HG02870 (cell line): ENCODE data around the gene UPB1.

Experiments
- ATAC-seq: cut with Tn5 transposase; IDR thresholded peaks from one replicate; pipeline ENCODE4 v1.9.1; 2021; ENCODE audit warnings: mild to moderate bottlenecking, moderate library complexity; ENCODE audit not compliant: unreplicated experiment

UPB1 gene

GRCh38 chr22:24503843-24504338 is 8.8 kb downstream of the UPB1 start:
- no peak for ATAC-seq

DNA sequence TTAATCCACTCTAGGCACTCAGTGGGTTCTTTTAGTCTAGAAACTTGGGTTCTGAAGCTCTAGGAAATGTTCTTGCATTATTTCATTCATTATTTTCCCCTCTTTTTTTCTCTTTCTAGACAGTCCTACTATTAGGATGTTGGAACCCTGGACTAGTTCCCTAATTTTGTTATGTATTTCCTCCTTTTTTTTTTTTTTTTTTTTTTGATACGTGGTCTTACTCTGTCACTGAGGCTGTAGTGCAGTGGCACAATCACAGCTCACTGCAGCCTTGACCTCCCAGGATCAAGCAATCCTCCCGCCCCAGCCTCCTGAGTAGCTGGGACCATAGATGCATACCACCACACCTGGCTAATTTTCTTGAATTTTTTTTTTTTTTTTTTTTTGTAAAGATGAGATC is 9.4 kb downstream of the UPB1 start:
- ATAC-seq, result no peak

- ATAC-seq, result no peak
Observed at GRCh38 chr22:24504956-24505736, 10.0 kb downstream of the UPB1 start.

GRCh38 chr22:24506802-24507438 is 11.8 kb downstream of the UPB1 start:
- ATAC-seq, result no peak

GRCh38 chr22:24507716-24508115 is 12.6 kb downstream of the UPB1 start:
- ATAC-seq, result no peak

DNA sequence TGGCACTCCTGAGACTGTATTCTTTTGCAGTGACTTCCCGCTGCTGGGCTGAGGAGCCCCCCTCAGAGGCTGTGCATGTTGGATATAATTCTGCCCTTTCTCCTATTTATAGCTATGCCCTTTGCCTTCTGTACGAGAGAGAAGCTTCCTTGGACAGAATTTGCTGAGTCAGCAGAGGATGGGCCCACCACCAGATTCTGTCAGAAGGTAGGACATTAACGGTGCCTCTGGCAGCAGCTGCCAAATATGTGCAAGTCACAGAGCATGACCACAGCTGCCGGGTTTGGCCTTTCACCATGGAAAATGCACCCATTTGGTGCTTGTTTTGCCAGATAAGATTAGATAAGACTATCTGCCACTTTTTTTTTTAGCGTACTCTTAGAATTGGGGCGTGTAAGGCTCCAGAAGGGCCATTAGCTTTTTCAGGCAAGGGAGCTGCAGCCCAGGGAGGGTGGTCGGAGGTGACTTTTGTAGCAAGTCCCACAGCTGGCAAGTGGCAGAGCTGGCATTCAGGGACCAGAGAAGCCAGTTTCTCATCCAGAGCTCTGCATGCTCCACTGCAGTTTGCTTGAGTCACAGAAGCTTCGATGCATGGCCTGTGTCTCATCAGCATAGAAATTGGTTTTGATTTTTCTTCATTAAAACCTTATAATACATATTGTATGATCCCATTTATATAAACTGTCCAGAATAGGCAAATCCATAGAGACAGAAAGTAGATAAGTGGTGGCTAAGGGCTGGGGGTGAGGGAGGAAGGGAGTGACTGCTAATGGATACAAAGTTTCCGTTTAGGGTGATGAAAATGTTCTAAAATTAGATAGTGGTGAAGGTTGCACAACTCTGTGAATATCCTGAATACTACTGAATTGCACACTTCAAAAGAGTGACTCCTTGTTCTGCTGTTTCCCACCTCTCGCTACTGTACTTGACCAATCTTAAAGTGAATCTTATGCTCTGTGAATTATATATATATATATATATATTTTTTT is 15.8 kb downstream of the UPB1 start:
- ATAC-seq, result no peak

DNA sequence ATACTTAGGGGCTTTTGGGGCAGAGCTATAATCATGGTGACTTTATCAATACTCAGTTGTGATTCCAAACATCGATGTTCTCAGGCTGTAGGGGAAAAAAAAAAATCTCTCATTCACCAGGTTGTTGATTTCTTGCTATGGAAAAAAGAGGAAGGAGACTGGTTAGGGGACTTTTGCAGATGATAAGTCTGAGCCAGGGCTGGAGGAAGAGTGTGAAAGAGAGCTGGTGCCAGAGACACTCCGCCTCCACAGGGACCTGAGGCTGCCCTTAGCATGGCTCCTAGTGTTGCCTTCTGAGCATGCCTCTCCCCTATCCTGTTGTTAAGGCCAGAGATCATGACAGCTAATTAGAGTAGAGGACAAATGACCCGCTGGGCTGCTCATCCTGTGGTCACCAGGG is 16.9 kb downstream of the UPB1 start:
- ATAC-seq, result no peak

- ATAC-seq, result no peak
Observed at GRCh38 chr22:24513378-24514240, 18.5 kb downstream of the UPB1 start.

GRCh38 chr22:24514241-24515026 is 19.3 kb downstream of the UPB1 start:
- ATAC-seq, result no peak

- ATAC-seq, result no peak
Observed at GRCh38 chr22:24515027-24515338, 19.9 kb downstream of the UPB1 start.

DNA sequence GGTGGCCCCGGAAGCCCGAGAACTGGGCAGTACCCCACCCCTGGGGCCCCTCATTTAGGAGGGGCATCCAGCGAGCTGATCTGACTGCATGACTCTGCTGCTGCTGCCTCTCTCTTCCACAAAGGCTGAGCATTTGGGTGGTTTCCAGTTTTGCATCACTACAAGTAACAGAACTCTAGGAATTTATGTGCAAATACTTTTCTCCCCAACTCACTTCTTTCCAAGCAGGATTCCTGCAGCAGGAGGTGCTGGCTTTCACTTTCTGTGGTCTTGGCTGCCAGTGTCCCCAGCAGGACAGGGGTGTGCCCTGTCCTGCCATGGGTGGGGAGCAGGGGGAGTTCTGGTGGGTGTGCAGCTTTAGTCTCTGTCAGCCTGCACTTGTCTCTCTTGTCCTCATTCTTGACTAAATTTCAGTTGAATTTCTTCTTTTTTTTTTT is 21.2 kb downstream of the UPB1 start:
- ATAC-seq, result no peak

- ATAC-seq, result no peak
Observed at GRCh38 chr22:24517446-24517845, 22.3 kb downstream of the UPB1 start.

- ATAC-seq, result no peak
Observed at GRCh38 chr22:24518228-24518627, 23.1 kb downstream of the UPB1 start.

GRCh38 chr22:24518771-24519485 is 23.8 kb downstream of the UPB1 start:
- ATAC-seq, result no peak

GRCh38 chr22:24519496-24519895 is 24.4 kb downstream of the UPB1 start:
- no peak for ATAC-seq

DNA sequence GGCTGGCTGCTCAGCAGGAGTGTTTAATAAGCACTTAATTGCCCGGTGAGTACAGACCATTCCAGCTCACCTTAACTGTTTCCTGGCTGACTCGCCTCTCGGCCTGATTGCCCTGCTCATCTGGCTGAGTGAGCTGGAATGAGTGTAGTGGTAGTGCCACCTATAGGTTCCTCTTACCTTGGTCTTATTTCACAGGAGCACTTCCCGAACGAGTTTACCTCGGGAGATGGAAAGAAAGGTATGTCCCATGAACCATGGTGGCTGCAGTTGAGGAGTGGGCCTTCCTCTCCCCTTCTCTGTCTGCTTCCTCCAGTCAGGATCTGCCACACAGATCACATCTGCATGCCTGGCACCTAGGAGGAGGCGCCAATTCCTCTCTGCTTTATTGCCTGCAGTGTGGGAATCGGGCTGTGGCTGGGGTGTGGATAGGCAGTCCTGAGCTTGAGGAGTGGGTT is 26.7 kb downstream of the UPB1 start:
- no peak for ATAC-seq

DNA sequence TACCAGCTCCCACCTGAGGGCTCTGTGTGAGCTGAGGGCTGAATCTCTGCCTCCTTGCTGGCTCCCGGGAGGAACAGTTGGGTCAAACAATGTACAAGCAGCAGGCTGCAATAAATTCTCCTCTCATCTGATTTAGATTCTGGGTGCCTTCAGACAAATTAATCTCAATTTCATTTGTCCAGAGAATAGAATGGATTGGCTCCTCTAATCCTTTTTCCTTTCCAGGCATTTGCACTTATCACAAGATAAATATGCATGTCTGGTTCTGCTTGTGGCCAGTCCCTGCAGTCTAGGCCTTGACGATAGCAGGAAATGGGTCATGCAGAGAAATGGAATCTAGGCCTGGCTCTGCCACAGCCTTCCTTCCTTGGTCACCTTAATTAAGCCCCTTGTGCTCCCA is 28.7 kb downstream of the UPB1 start:
- no peak for ATAC-seq

GRCh38 chr22:24525416-24526037 is 30.4 kb downstream of the UPB1 start:
- peak; percentile 62 for ATAC-seq
